HUDEP-2 (cell line): ENCODE data around the gene LEF1.
A peak's percentile ranks its signal among the peaks of the same experiment; 100 is the strongest.

Experiments used
- DNase-seq, 76 experiments: peaks; one replicate each; lab custom pipeline; 2025; ENCODE audit not compliant: unreplicated experiment in 76 of 76; lab: John Stamatoyannopoulos, UW

LEF1 gene

GRCh38 chr4:108168671-108169523, at the start of gene LEF1:
TSS of gene LEF1 (minus strand) at chr4:108168932. CDS start at chr4:108167767, 1,165 bp downstream.
- peak in 1 of 76 experiments; percentile 2 for DNase-seq

GRCh38 chr4:108216510-108216909, 47.8 kb upstream of the LEF1 start:
- DNase-seq, result no peak

GRCh38 chr4:108215055-108215454, 46.3 kb upstream of the LEF1 start:
- DNase-seq, result no peak

- DNase-seq, result no peak
These were observed 45.0 kb upstream of the LEF1 start for GRCh38 chr4:108213723-108214122.

- no peak for DNase-seq
These were observed 44.6 kb upstream of the LEF1 start for GRCh38 chr4:108213308-108213707.

- DNase-seq, result no peak
These were observed 42.5 kb upstream of the LEF1 start for GRCh38 chr4:108210989-108211835.

GRCh38 chr4:108209489-108209888, 40.8 kb upstream of the LEF1 start:
- no peak for DNase-seq

GRCh38 chr4:108205859-108206258, 37.1 kb upstream of the LEF1 start:
- no peak for DNase-seq

GRCh38 chr4:108204518-108204917, 35.8 kb upstream of the LEF1 start:
- no peak for DNase-seq

GRCh38 chr4:108203377-108203776, 34.6 kb upstream of the LEF1 start:
- no peak for DNase-seq

- DNase-seq, result no peak
These were observed 33.0 kb upstream of the LEF1 start for GRCh38 chr4:108201774-108202173.

GRCh38 chr4:108199881-108200280, 31.1 kb upstream of the LEF1 start:
- no peak for DNase-seq

- DNase-seq, result no peak
These were observed 25.3 kb upstream of the LEF1 start for GRCh38 chr4:108193886-108194672.

- no peak for DNase-seq
These were observed 24.2 kb upstream of the LEF1 start for GRCh38 chr4:108192935-108193334.

GRCh38 chr4:108192056-108192455, 23.3 kb upstream of the LEF1 start:
- DNase-seq, result no peak

- no peak for DNase-seq
These were observed 22.7 kb upstream of the LEF1 start for GRCh38 chr4:108191269-108191914.

- DNase-seq, result no peak
These were observed 20.0 kb upstream of the LEF1 start for GRCh38 chr4:108188770-108189169.

- DNase-seq, result no peak
These were observed 16.5 kb upstream of the LEF1 start for GRCh38 chr4:108185252-108185651.

- no peak for DNase-seq
These were observed 15.8 kb upstream of the LEF1 start for GRCh38 chr4:108184453-108185049.

- DNase-seq, result peak in 4 of 76 experiments; percentile 3 to 9 (median 6)
These were observed 13.0 kb upstream of the LEF1 start for GRCh38 chr4:108181704-108182103.
